Panc1 (cell line): ENCODE results near the gene DBNDD2. TPM values are rescaled to one million over a fixed set of nuclear protein-coding genes. Genes with fewer than 3 reads are reported as not detected.

Experiments used
- ATAC-seq: fragments of 200-7000 bp; cut with Tn5 transposase; 2 replicates; pipeline ENCODE4 v1.9.1; 2020; ENCODE audit warnings: mild to moderate bottlenecking, moderate library complexity
- BruUV-seq: library from RNA; stranded (reverse); fragments of 400-500 nt; replicated peaks from 2 replicates; lab custom pipeline; 2021; lab: Mats Ljungman, UMichigan
- CTCF ChIA-PET: fragments of 300-600 bp; sonication (Branson Sonifier 250); formaldehyde crosslinking; loops from one replicate; lab custom pipeline; 2022; ENCODE audit warnings: antibody characterized with exemption; lab: Charles Lee
- POLR2A ChIA-PET: fragments of 300-600 bp; sonication (Branson Sonifier 250); formaldehyde crosslinking; loops from one replicate; lab custom pipeline; 2022; ENCODE audit warnings: antibody characterized with exemption; lab: Charles Lee
- DNase-seq: peaks from one replicate; pipeline ENCODE4 v3.0.0-alpha.2; 2010; ENCODE audit warnings: low read depth, low spot score
- H3K27ac ChIP-seq: 2 replicates; pipeline ENCODE4 v1.5.1; 2011; ENCODE audit warnings: mild to moderate bottlenecking, low read length, inconsistent platforms
- H3K27me3 ChIP-seq: fragments of 200-500 bp; sonication (Bioruptor generic); 2 replicates; pipeline ENCODE4 v1.6.0; 2014; ENCODE audit warnings: low read length, inconsistent platforms; ENCODE audit not compliant: control insufficient read depth, insufficient read depth
- H3K36me3 ChIP-seq: fragments of 200-500 bp; sonication (Bioruptor generic); 2 replicates; pipeline ENCODE4 v1.5.1; 2014; ENCODE audit warnings: inconsistent platforms, mild to moderate bottlenecking, low read length, moderate library complexity; ENCODE audit not compliant: control insufficient read depth, insufficient read depth
- H3K4me1 ChIP-seq: 2 replicates; pipeline ENCODE4 v1.5.1; 2011; ENCODE audit warnings: inconsistent platforms, mild to moderate bottlenecking, low read length, moderate library complexity; ENCODE audit not compliant: control insufficient read depth, insufficient read depth
- H3K4me3 ChIP-seq, 2 experiments: 2 replicates each; pipeline ENCODE4 v1.5.1; 2011 to 2012; ENCODE audit warnings: low read depth in 2 of 2, low read length in 2 of 2, mild to moderate bottlenecking in 2 of 2, inconsistent platforms in 1 of 2, moderate library complexity in 1 of 2
- H3K9me3 ChIP-seq: fragments of 200-500 bp; sonication (Bioruptor generic); 2 replicates; pipeline ENCODE4 v1.5.1; 2014; ENCODE audit warnings: low read depth, mild to moderate bottlenecking, inconsistent platforms, low read length, moderate library complexity; ENCODE audit not compliant: control insufficient read depth, insufficient read depth
- CTCF ChIP-seq: fragments of 450-650 bp; IDR thresholded peaks from 2 replicates; pipeline ENCODE4 v1.5.1; 2017; ENCODE audit warnings: mild to moderate bottlenecking
- POLR2AphosphoS5 ChIP-seq: IDR thresholded peaks from 2 replicates; pipeline ENCODE4 v1.6.1; 2012; ENCODE audit warnings: mild to moderate bottlenecking, low read depth, low read length, moderate library complexity
- SIN3A ChIP-seq: IDR thresholded peaks from 2 replicates; pipeline ENCODE4 v1.6.1; 2012; ENCODE audit warnings: low read depth, mild to moderate bottlenecking, low read length, moderate library complexity, borderline replicate concordance; ENCODE audit not compliant: insufficient read depth
- TCF7L2 ChIP-seq: IDR thresholded peaks from 2 replicates; pipeline ENCODE4 v1.6.1; 2011; ENCODE audit warnings: mild to moderate bottlenecking, low read depth, low read length, inconsistent platforms
- in situ Hi-C: cut with HindIII; loops from 2 replicates; pipeline ENCODE4 v1.10.0; 2016; ENCODE audit warnings: low sequenced_read_pairs, low pct_unique_long_range_greater_than_20kb
- intact Hi-C: fragments of 100-400 bp; cut with micrococcal nuclease; formaldehyde crosslinking; loops from one replicate; pipeline ENCODE4 v1.10.0; 2022; ENCODE audit not compliant: unreplicated experiment
- total RNA-seq: library from RNA; stranded (reverse); gene quantifications from one replicate; pipeline ENCODE4 v1.2.1, GENCODE V29; 2021; ENCODE audit not compliant: unreplicated experiment
- TF ChIP-seq, protein P1 (sequence below), 2 experiments: IDR thresholded peaks; 2 replicates each; pipeline ENCODE4 v1.6.1; 2011 to 2012; ENCODE audit warnings: low read depth in 2 of 2, control low read depth in 1 of 2, low read length in 1 of 2, mild to moderate bottlenecking in 1 of 2, moderate library complexity in 1 of 2; ENCODE audit not compliant: insufficient read depth in 1 of 2

The DBNDD2 gene
- total RNA-seq, 1 experiment from 2014 or later, result 55.4 TPM

- ChIA-PET CTCF (interaction anchor here (0.6 to 3.8 kb wide), 10 partner anchors 11 to 238 kb away, joined by 3 to 47 read pairs (median 5); partner anchors contain the start of genes PIGT and SYS1), POLR2A (interaction anchor here (0.5 to 0.9 kb wide), 3 partner anchors 11 to 148 kb away, joined by 4 to 5 read pairs (median 5); partner anchors contain the start of gene SYS1)
- Histone ChIP-seq H3K27ac (no peak overlapping the region), H3K27me3 (no peaks in the 10 kb centered on the region), H3K4me1 (peaks cover 6% of the 10 kb centered on the region; the same call in 1 of the 2 replicates), H3K9me3 (no peaks in the 10 kb centered on the region), H3K4me3 (peak overlapping the region; percentile 46 to 75; a peak in 3 of 4 replicates), H3K36me3 (no peaks in the 10 kb centered on the region; the same call in 1 of the 2 replicates)
- DNase-seq, result no peak
- in situ Hi-C loops, result no loop called here
- no peak for TF ChIP-seq SIN3A
- no peak for TF ChIP-seq TCF7L2
- TF ChIP-seq, protein P1, sequence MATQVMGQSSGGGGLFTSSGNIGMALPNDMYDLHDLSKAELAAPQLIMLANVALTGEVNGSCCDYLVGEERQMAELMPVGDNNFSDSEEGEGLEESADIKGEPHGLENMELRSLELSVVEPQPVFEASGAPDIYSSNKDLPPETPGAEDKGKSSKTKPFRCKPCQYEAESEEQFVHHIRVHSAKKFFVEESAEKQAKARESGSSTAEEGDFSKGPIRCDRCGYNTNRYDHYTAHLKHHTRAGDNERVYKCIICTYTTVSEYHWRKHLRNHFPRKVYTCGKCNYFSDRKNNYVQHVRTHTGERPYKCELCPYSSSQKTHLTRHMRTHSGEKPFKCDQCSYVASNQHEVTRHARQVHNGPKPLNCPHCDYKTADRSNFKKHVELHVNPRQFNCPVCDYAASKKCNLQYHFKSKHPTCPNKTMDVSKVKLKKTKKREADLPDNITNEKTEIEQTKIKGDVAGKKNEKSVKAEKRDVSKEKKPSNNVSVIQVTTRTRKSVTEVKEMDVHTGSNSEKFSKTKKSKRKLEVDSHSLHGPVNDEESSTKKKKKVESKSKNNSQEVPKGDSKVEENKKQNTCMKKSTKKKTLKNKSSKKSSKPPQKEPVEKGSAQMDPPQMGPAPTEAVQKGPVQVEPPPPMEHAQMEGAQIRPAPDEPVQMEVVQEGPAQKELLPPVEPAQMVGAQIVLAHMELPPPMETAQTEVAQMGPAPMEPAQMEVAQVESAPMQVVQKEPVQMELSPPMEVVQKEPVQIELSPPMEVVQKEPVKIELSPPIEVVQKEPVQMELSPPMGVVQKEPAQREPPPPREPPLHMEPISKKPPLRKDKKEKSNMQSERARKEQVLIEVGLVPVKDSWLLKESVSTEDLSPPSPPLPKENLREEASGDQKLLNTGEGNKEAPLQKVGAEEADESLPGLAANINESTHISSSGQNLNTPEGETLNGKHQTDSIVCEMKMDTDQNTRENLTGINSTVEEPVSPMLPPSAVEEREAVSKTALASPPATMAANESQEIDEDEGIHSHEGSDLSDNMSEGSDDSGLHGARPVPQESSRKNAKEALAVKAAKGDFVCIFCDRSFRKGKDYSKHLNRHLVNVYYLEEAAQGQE (IDR thresholded peaks at IDR 0.05; ENCODE audit: insufficient read depth in 1 of 2, low read depth in 2 of 2, low read length in 1 of 2), result no peak
- TF ChIP-seq CTCF, result no peak; the same call in 1 of the 2 replicates
- no peak for TF ChIP-seq POLR2AphosphoS5
- no peak for ATAC-seq
- no TSS peak for BruUV-seq
- intact Hi-C loops, result no loop called here
Observed at GRCh38 chr20:45374101-45374467, 34.0 kb upstream of the DBNDD2 start.

DNA sequence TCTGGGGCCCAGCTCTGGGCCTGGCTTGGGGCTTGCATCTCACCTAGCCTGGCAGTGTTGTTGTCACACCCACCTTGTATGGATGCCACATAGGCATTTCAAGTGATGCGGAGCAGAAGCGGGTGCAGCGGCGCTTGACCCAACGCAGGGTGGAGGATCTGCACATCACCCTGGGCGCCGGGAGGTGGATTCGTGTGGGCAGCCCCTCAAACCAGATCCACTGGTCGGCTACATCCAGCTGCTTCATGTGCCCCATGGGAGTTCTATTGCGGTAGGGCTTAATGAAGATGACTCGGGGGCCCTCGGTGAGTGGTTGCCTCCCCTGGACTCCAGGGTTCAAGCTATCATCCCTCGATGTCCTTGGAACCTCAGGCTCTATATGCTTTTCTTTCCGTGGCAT lies 33.1 kb upstream of the DBNDD2 start:
- DNase-seq (no peak), ATAC-seq (no peak)
- BruUV-seq, result no TSS peak
- CTCF ChIA-PET, result interaction anchor here (3.8 kb wide), 1 partner anchor 62 kb away, joined by 47 read pairs; no protein-coding TSS in a partner anchor
- TF ChIP-seq, protein P1 (IDR thresholded peaks at IDR 0.05; ENCODE audit: insufficient read depth in 1 of 2, low read depth in 2 of 2, low read length in 1 of 2), result no peak
- no peak for TF ChIP-seq CTCF
- no peak for TF ChIP-seq SIN3A
- TF ChIP-seq TCF7L2, result no peak
- TF ChIP-seq POLR2AphosphoS5, result no peak
- in situ Hi-C loops (no loop called here), intact Hi-C loops (no loop called here)
- H3K9me3 ChIP-seq, result no peaks in the 10 kb centered on the region
- POLR2A ChIA-PET, result no interaction called here
- no peak overlapping the region for H3K4me3 ChIP-seq
- H3K4me1 ChIP-seq, result peaks cover 6% of the 10 kb centered on the region; the same call in 1 of the 2 replicates
- no peaks in the 10 kb centered on the region; the same call in 1 of the 2 replicates for H3K36me3 ChIP-seq
- H3K27me3 ChIP-seq, result no peaks in the 10 kb centered on the region
- H3K27ac ChIP-seq, result no peak overlapping the region
